ENCODE data around the gene SEMA4G.

SEMA4G gene

DNA sequence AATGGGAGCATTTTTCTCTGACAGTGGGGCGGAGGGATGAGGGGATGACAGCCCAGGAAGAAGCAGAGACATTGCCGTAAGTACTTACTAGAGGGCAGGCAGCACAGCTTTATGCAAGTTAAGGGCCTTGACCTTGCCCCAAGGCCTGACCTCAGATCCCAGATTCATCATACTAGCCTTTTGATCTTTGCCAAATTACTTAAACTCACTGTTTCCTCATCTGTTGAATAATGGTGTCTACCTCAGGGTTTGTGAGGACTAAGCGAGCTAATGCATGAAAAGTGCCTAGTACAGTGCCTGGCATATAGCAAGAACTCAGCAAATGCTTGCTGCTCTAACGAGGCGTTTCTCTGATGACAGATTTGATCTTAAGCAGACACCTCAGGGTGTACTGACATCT is 3.5 kb upstream of the SEMA4G start:
- TF ChIP-seq, protein P1, sequence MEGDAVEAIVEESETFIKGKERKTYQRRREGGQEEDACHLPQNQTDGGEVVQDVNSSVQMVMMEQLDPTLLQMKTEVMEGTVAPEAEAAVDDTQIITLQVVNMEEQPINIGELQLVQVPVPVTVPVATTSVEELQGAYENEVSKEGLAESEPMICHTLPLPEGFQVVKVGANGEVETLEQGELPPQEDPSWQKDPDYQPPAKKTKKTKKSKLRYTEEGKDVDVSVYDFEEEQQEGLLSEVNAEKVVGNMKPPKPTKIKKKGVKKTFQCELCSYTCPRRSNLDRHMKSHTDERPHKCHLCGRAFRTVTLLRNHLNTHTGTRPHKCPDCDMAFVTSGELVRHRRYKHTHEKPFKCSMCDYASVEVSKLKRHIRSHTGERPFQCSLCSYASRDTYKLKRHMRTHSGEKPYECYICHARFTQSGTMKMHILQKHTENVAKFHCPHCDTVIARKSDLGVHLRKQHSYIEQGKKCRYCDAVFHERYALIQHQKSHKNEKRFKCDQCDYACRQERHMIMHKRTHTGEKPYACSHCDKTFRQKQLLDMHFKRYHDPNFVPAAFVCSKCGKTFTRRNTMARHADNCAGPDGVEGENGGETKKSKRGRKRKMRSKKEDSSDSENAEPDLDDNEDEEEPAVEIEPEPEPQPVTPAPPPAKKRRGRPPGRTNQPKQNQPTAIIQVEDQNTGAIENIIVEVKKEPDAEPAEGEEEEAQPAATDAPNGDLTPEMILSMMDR (IDR thresholded peaks at IDR 0.05; ENCODE audit: low read depth, low read length) = no peak
- no peak overlapping the region for H3K4me3 ChIP-seq (ENCODE audit: low read depth, low read length)

DNA sequence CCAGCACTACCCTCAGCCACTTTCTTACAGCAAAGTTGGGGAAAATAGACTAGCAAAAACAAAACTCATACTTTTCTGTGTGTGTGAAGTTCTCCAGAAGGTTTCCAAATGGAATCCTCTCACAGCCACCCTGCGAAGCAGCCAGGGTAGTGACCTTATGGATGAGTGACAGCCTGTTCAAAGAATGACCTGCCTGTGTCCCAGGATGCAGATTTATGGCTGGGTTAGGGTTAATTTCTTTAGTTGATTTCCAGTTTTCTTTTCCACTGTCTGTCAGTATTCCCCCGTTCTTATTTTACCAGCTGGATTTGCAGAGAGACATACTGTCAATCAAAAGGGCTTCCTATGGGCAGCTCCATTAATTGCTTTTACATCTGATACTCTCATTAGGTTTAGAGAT is 2.4 kb upstream of the SEMA4G start:
- no peak overlapping the region for H3K4me3 ChIP-seq (ENCODE audit: low read depth, low read length)
- TF ChIP-seq, protein P1 (IDR thresholded peaks at IDR 0.05; ENCODE audit: low read depth, low read length) = no peak

DNA sequence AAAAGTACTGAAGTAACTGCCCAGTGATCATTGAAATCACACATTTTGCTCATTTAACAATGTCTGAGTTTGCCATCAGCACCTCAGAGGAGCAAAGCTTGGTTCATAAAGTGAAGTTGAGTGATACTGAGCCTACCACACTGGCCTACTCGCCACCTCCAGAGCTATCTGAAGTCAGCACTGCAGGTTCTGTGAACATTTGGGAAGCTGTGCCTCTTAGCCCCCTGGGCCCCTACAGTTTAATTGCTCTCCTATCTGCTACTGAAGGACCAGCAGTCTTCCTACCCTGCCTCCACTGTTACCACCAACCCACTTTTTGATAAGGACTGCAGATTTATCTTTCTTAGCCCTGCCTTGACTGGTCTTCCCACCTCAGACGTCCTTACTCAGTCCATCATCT is 2.0 kb upstream of the SEMA4G start:
- TF ChIP-seq, protein P1 (IDR thresholded peaks at IDR 0.05; ENCODE audit: low read depth, low read length) = no peak

DNA sequence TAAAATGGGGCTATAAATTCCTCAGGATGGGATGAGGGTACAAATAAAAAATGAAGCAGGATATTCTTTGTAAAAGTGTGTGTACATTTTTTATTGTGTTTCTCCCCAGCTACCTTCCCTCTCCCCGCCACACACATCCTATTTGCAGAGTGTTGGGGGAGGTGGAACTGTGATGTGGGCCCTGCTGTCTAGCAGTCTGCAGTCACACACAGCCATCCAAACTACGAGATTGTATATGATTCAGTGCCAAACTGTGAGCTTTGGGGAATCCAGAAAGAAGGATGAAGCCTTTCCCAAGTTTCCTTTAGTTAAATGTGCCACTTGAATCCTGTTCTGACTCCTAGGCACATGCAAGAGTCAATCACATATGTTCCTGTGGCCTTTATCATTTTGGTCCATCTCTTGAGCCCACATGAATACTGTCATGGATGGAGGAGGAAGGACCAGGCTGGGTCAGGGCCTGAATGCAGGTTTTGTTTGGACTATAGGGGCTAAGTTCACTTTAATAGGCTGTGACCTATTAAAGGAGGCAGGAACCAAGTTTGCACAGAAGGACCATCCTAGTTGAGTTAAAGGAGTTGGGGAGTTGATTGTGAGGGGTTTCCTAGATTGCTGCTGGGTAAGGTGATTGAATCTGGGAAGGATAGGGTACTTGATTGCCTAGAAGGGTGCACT is 1.1 kb upstream of the SEMA4G start:
- H3K4me3 ChIP-seq (ENCODE audit: low read depth, low read length) = no peak overlapping the region
- TF ChIP-seq, protein P1 (IDR thresholded peaks at IDR 0.05; ENCODE audit: low read depth, low read length) = no peak

More for the DNA sequence above, 2.0 kb upstream of the SEMA4G start:
- H3K4me3 ChIP-seq (ENCODE audit: low read depth, low read length) = no peak overlapping the region

DNA sequence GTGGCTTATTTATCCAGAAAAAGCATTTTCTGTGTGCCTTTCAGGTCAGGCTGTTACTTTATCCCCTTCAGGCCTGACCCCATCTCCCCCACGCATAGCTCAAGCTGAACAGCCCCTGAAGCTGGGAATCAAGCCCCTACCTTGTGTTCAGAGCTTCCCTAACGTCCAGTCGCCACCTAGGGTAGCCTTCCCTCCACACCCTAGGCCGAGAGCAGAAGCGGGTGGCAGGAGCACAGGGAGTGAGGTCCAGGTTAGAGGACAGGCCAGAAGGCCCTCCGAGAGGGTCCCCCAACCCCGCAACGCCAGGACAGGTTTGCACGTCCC is 479 bp upstream of the SEMA4G start:
- TF ChIP-seq, protein P1 (IDR thresholded peaks at IDR 0.05; ENCODE audit: low read depth, low read length) = no peak
- peak overlapping the region; percentile 60 for H3K4me3 ChIP-seq (ENCODE audit: low read depth, low read length)

DNA sequence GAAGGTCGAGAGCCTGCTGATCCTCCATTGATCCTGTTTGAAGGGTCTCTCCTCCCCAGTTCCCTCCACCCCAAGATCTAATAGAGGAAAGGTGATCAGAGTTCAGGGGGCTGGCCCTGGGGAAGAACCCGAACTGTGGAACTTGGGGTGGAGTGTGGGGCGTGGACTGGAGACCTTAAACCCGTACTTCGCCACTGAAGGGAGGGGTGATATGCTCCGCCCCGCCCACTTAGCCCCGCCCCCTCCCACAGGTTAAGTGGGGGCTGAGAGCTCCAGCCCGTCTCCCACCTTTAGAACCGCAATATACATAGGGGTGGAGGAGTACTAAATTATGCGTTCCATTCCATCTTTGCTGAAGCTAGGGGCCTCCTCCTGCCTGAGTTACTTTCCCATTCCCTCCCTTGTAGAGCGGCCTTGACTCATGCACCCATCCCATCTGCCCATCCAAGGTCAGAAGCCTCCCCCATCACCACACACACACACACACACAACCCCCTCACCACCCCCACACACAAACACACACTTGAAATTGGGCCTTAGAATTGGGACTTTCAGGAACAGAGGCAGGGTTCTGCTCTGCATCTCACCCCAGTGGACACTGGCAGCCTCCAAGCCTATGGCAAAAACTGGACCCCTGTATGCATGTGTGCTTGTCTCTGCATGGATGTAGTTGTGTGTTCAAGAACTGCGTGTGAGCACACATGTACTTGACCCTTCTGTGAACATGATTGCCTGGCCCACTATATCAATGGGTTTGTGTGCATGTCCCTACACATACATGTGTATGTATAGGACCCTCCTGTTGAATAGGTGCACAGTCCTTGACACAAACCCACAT is 991 bp downstream of the SEMA4G start:
- TF ChIP-seq, protein P1 (IDR thresholded peaks at IDR 0.05; ENCODE audit: low read depth, low read length) = no peak
- H3K4me3 ChIP-seq (ENCODE audit: low read depth, low read length) = peak overlapping the region; percentile 60
